ENCODE measurements around the gene ATP2C2. TPM values are rescaled to one million over a fixed set of nuclear protein-coding genes. Genes with fewer than 3 reads are reported as not detected.
"Not testable (repeated sequence)": the region's sequence is repeated elsewhere in the genome, so short reads cannot be mapped to it uniquely, and the experiment has no call there.

Gene ATP2C2
- total RNA-seq, 2 donors from 2014 or later: 0.07 TPM; not detected in 1

GRCh38 chr16:84450176-84450865 lies 82.0 kb downstream of the ATP2C2 start:
- ATAC-seq (replicated peaks in 1 of 2): no peak
- H3K36me3 Mint-ChIP-seq (ENCODE audit: insufficient read depth in 2 of 2): no peaks in the 10 kb centered on the region
- H3K4me1 Mint-ChIP-seq (ENCODE audit: low read depth): no peaks in the 10 kb centered on the region
- H3K27me3 Mint-ChIP-seq (ENCODE audit: low read depth): peaks cover 12% of the 10 kb centered on the region
- no peak overlapping the region for H3K4me3 Mint-ChIP-seq
- H3K27ac Mint-ChIP-seq: no peak overlapping the region
- peaks cover 0 to 2% of the 10 kb centered on the region in 2 donors for H3K9me3 Mint-ChIP-seq
- no peak for DNase-seq

- not testable (repeated sequence) for H3K9me3 Mint-ChIP-seq; ATAC-seq (replicated peaks in 1 of 2); H3K4me3 Mint-ChIP-seq; H3K36me3 Mint-ChIP-seq (ENCODE audit: insufficient read depth in 2 of 2); H3K27me3 Mint-ChIP-seq (ENCODE audit: low read depth); H3K4me1 Mint-ChIP-seq (ENCODE audit: low read depth); H3K27ac Mint-ChIP-seq; DNase-seq
Observed at GRCh38 chr16:84451010-84451676, 82.8 kb downstream of the ATP2C2 start.

GRCh38 chr16:84451781-84452180 lies 83.4 kb downstream of the ATP2C2 start:
- Mint-ChIP-seq H3K9me3 (peaks cover 0 to 2% of the 10 kb centered on the region in 2 donors), H3K36me3 (ENCODE audit: insufficient read depth in 2 of 2) (no peaks in the 10 kb centered on the region)

GRCh38 chr16:84453061-84453752 lies 84.9 kb downstream of the ATP2C2 start:
- no peaks in the 10 kb centered on the region for H3K4me1 Mint-ChIP-seq (ENCODE audit: low read depth)
- H3K27me3 Mint-ChIP-seq (ENCODE audit: low read depth): peaks cover 3% of the 10 kb centered on the region
- ATAC-seq (replicated peaks in 1 of 2) (no peak), DNase-seq (no peak)
- peaks cover 0 to 2% of the 10 kb centered on the region in 2 donors for H3K9me3 Mint-ChIP-seq
- H3K36me3 Mint-ChIP-seq (ENCODE audit: insufficient read depth in 2 of 2): no peaks in the 10 kb centered on the region
- no peak overlapping the region for H3K27ac Mint-ChIP-seq
- no peak overlapping the region for H3K4me3 Mint-ChIP-seq

More at GRCh38 chr16:84451781-84452180, 83.4 kb downstream of the ATP2C2 start:
- no peak overlapping the region for H3K4me3 Mint-ChIP-seq
- ATAC-seq (replicated peaks in 1 of 2): no peak
- H3K27ac Mint-ChIP-seq: no peak overlapping the region
- no peaks in the 10 kb centered on the region for H3K4me1 Mint-ChIP-seq (ENCODE audit: low read depth)
- H3K27me3 Mint-ChIP-seq (ENCODE audit: low read depth): peaks cover 4% of the 10 kb centered on the region
- no peak for DNase-seq

GRCh38 chr16:84454611-84455010 lies 86.3 kb downstream of the ATP2C2 start:
- Mint-ChIP-seq H3K4me1 (ENCODE audit: low read depth) (no peaks in the 10 kb centered on the region), H3K27me3 (ENCODE audit: low read depth) (no peaks in the 10 kb centered on the region), H3K9me3 (peaks cover 0 to 2% of the 10 kb centered on the region in 2 donors), H3K27ac (no peak overlapping the region), H3K36me3 (ENCODE audit: insufficient read depth in 2 of 2) (no peaks in the 10 kb centered on the region), H3K4me3 (no peak overlapping the region)
- DNase-seq (no peak), ATAC-seq (replicated peaks in 1 of 2) (no peak)

GRCh38 chr16:84455031-84455430 lies 86.7 kb downstream of the ATP2C2 start:
- H3K27ac Mint-ChIP-seq: no peak overlapping the region
- H3K9me3 Mint-ChIP-seq: peaks cover 0 to 2% of the 10 kb centered on the region in 2 donors
- no peaks in the 10 kb centered on the region for H3K4me1 Mint-ChIP-seq (ENCODE audit: low read depth)
- DNase-seq (no peak), ATAC-seq (replicated peaks in 1 of 2) (no peak)
- no peaks in the 10 kb centered on the region for H3K27me3 Mint-ChIP-seq (ENCODE audit: low read depth)
- H3K36me3 Mint-ChIP-seq (ENCODE audit: insufficient read depth in 2 of 2): no peaks in the 10 kb centered on the region
- no peak overlapping the region for H3K4me3 Mint-ChIP-seq

- Mint-ChIP-seq H3K27me3 (ENCODE audit: low read depth) (no peaks in the 10 kb centered on the region), H3K4me1 (ENCODE audit: low read depth) (no peaks in the 10 kb centered on the region), H3K27ac (no peak overlapping the region), H3K4me3 (no peak overlapping the region), H3K9me3 (no peaks in the 10 kb centered on the region), H3K36me3 (ENCODE audit: insufficient read depth in 2 of 2) (no peaks in the 10 kb centered on the region)
- ATAC-seq (replicated peaks in 1 of 2) (no peak), DNase-seq (no peak)
Observed at GRCh38 chr16:84458606-84459532, 90.5 kb downstream of the ATP2C2 start.

- H3K4me3 Mint-ChIP-seq: no peak overlapping the region
- no peaks in the 10 kb centered on the region for H3K4me1 Mint-ChIP-seq (ENCODE audit: low read depth)
- no peaks in the 10 kb centered on the region for H3K27me3 Mint-ChIP-seq (ENCODE audit: low read depth)
- DNase-seq (no peak), ATAC-seq (replicated peaks in 1 of 2) (no peak)
- no peaks in the 10 kb centered on the region for H3K9me3 Mint-ChIP-seq
- H3K27ac Mint-ChIP-seq: no peak overlapping the region
- no peaks in the 10 kb centered on the region for H3K36me3 Mint-ChIP-seq (ENCODE audit: insufficient read depth in 2 of 2)
Observed at GRCh38 chr16:84459533-84459894, 91.2 kb downstream of the ATP2C2 start.

GRCh38 chr16:84459941-84460405 lies 91.6 kb downstream of the ATP2C2 start:
- H3K27ac Mint-ChIP-seq: no peak overlapping the region
- ATAC-seq (replicated peaks in 1 of 2): no peak
- H3K4me1 Mint-ChIP-seq (ENCODE audit: low read depth): no peaks in the 10 kb centered on the region
- H3K4me3 Mint-ChIP-seq: no peak overlapping the region
- no peak for DNase-seq
- H3K27me3 Mint-ChIP-seq (ENCODE audit: low read depth): no peaks in the 10 kb centered on the region
- H3K9me3 Mint-ChIP-seq: no peaks in the 10 kb centered on the region
- H3K36me3 Mint-ChIP-seq (ENCODE audit: insufficient read depth in 2 of 2): no peaks in the 10 kb centered on the region

- ATAC-seq (replicated peaks in 1 of 2) (no peak), DNase-seq (no peak)
- H3K27me3 Mint-ChIP-seq (ENCODE audit: low read depth): no peaks in the 10 kb centered on the region
- H3K9me3 Mint-ChIP-seq: no peaks in the 10 kb centered on the region
- no peaks in the 10 kb centered on the region for H3K4me1 Mint-ChIP-seq (ENCODE audit: low read depth)
- no peak overlapping the region for H3K4me3 Mint-ChIP-seq
- no peak overlapping the region for H3K27ac Mint-ChIP-seq
- H3K36me3 Mint-ChIP-seq (ENCODE audit: insufficient read depth in 2 of 2): peaks cover 0 to under 1% of the 10 kb centered on the region in 2 donors
Observed at GRCh38 chr16:84460406-84461028, 92.2 kb downstream of the ATP2C2 start.

- no peak for DNase-seq
- Mint-ChIP-seq H3K27me3 (ENCODE audit: low read depth) (no peaks in the 10 kb centered on the region), H3K4me1 (ENCODE audit: low read depth) (no peaks in the 10 kb centered on the region), H3K27ac (no peak overlapping the region), H3K36me3 (ENCODE audit: insufficient read depth in 2 of 2) (peaks cover 2 to 4% of the 10 kb centered on the region in 2 donors), H3K9me3 (peaks cover 0 to 2% of the 10 kb centered on the region in 2 donors), H3K4me3 (no peak overlapping the region)
- ATAC-seq (replicated peaks in 1 of 2): no peak
Observed at GRCh38 chr16:84461029-84461412, 92.7 kb downstream of the ATP2C2 start.
